Mucosa of descending colon (tissue), 3 donors: ENCODE results near the gene ETV2. TPM values are rescaled to one million over a fixed set of nuclear protein-coding genes. Genes with fewer than 3 reads are reported as not detected.
A peak's percentile ranks its signal among the peaks of the same experiment; 100 is the strongest.
"Not testable (repeated sequence)": the region's sequence is repeated elsewhere in the genome, so short reads cannot be mapped to it uniquely, and the experiment has no call there.

ENCODE experiments used
- ATAC-seq: fragments of 200-7000 bp; cut with Tn5 transposase; one replicate; pipeline ENCODE4 v1.9.1; 2020; ENCODE audit warnings: mild to moderate bottlenecking, moderate library complexity
- DNase-seq, 3 donors: peaks; one replicate each; pipeline ENCODE4 v3.0.0-alpha.2; 2020
- H3K36me3 ChIP-seq: fragments of 200-600 bp; one replicate; pipeline ENCODE4 v1.8.0; 2021; ENCODE audit warnings: low read depth, mild to moderate bottlenecking
- H3K4me1 ChIP-seq: fragments of 200-600 bp; one replicate; pipeline ENCODE4 v1.8.0; 2021; ENCODE audit warnings: low read depth, mild to moderate bottlenecking
- H3K4me3 ChIP-seq: fragments of 200-600 bp; one replicate; pipeline ENCODE4 v1.8.0; 2021; ENCODE audit warnings: mild to moderate bottlenecking
- H3K9me3 ChIP-seq: fragments of 200-600 bp; one replicate; pipeline ENCODE4 v1.8.0; 2021; ENCODE audit warnings: mild to moderate bottlenecking
- CTCF ChIP-seq: fragments of 200-600 bp; IDR thresholded peaks from one replicate; pipeline ENCODE4 v1.8.0; 2022; ENCODE audit warnings: antibody characterized with exemption, mild to moderate bottlenecking
- intact Hi-C, 2 donors: fragments of 100-400 bp; cut with DNase I in 1 of 2; cut with micrococcal nuclease in 1 of 2; formaldehyde crosslinking; loops; one replicate each; pipeline versions ENCODE4 v1.11.0 to v1.11.1; 2022; cut with DNase I, micrococcal nuclease
- total RNA-seq, 3 donors: library from RNA; stranded (reverse); fragmentation: NEBNext Ultra II Directional in 2 of 3; extraction: Animal tissue kit (Norgen Biotek cat#: 25700) in 2 of 3; gene quantifications; one replicate each; pipeline versions ENCODE4 v1.2.1 to v1.2.4, GENCODE V29; 2021 to 2023
- donor health status: DM: no; HTN: no; CAD: no; lungs with moderate emphysema.
- donor health status: DM: no; HTN: no; CAD: no.
- donor health status: DM: no; HTN: yes; CAD: no.

ETV2 gene
- total RNA-seq, 3 donors from 2014 or later, result 0.76 to 2.0 (median 1.1) TPM

- ATAC-seq, result no peak
- no peak for TF ChIP-seq CTCF
- no peak for DNase-seq
- Histone ChIP-seq H3K9me3 (no peaks in the 10 kb centered on the region), H3K4me1 (peaks cover 31% of the 10 kb centered on the region), H3K36me3 (no peaks in the 10 kb centered on the region), H3K4me3 (no peak overlapping the region)
- intact Hi-C loops, result loop anchor here in 1 of 2 donors (5.0 kb wide), 1 partner anchor 399 kb away; the partner anchor contains the start of gene LSR
These were observed 4.4 kb downstream of the ETV2 start for GRCh38 chr19:35645680-35646511.

GRCh38 chr19:35648017-35648961 is 6.7 kb downstream of the ETV2 start, which contains the start of gene COX6B1:
Gene COX6B1, plus strand, starts transcription at chr19:35648323. Its CDS starts 2,921 bp downstream, at chr19:35651244.
- DNase-seq (peak; percentile 90 to 96 (median 94)), ATAC-seq (peak; percentile 77)
- H3K9me3 ChIP-seq, result no peaks in the 10 kb centered on the region
- peak within 1 kb of the TSS; percentile 67 for H3K4me3 ChIP-seq
- intact Hi-C loops, result loop anchor here in 1 of 2 donors (5.0 kb wide), 1 partner anchor 401 kb away; the partner anchor contains the start of gene LSR
- TF ChIP-seq CTCF, result no peak
- no peaks in the 10 kb centered on the region for H3K36me3 ChIP-seq
- peaks cover 26% of the 10 kb centered on the region for H3K4me1 ChIP-seq

- H3K36me3 ChIP-seq, result peaks cover 12% of the 10 kb centered on the region
- no peak overlapping the region for H3K4me3 ChIP-seq
- peaks cover 17% of the 10 kb centered on the region for H3K4me1 ChIP-seq
- no peak for TF ChIP-seq CTCF
- H3K9me3 ChIP-seq, result no peaks in the 10 kb centered on the region
- DNase-seq, result no peak
- intact Hi-C loops, result no loop called here
- ATAC-seq, result no peak
These were observed 9.0 kb downstream of the ETV2 start for GRCh38 chr19:35650581-35650980.

GRCh38 chr19:35654828-35655227 is 13.3 kb downstream of the ETV2 start:
- H3K9me3 ChIP-seq, H3K4me3 ChIP-seq, ATAC-seq, H3K4me1 ChIP-seq, intact Hi-C loops, DNase-seq: not testable (repeated sequence)
- H3K36me3 ChIP-seq, result peaks cover 21% of the 10 kb centered on the region

- H3K4me3 ChIP-seq, result no peak overlapping the region
- no peak for DNase-seq
- no peaks in the 10 kb centered on the region for H3K9me3 ChIP-seq
- H3K4me1 ChIP-seq, result no peaks in the 10 kb centered on the region
- TF ChIP-seq CTCF, result no peak
- peaks cover 21% of the 10 kb centered on the region for H3K36me3 ChIP-seq
- intact Hi-C loops, result no loop called here
- no peak for ATAC-seq
These were observed 14.1 kb downstream of the ETV2 start for GRCh38 chr19:35655600-35655999.
